Measurements from ENCODE around the gene RASD2. TPM values are rescaled to one million over a fixed set of nuclear protein-coding genes. Genes with fewer than 3 reads are reported as not detected.
A peak's percentile ranks its signal among the peaks of the same experiment; 100 is the strongest.

The RASD2 gene
- total RNA-seq, 4 donors from 2014 or later, result 8.5 to 19.7 (median 13.9) TPM

- H3K4me3 ChIP-seq, result no peak overlapping the region
- H3K27me3 ChIP-seq, result no peaks in the 10 kb centered on the region
- no peaks in the 10 kb centered on the region for H3K36me3 ChIP-seq
- TF ChIP-seq POLR2A (IDR thresholded peaks at IDR 0.05) (no peak), POLR2AphosphoS5 (IDR thresholded peaks at IDR 0.05) (no peak), EP300 (IDR thresholded peaks at IDR 0.05; ENCODE audit: low read depth) (no peak), CTCF (IDR thresholded peaks at IDR 0.05) (no peak)
- 74 to 86% methylated on average over 5 to 12 of the region's 12 CpGs for WGBS, 2 donors (ENCODE audit: low coverage in 1 of 2)
- intact Hi-C loops (cut with DNase I; ENCODE audit: low total_unique reads) (no loop called here), in situ Hi-C loops (cut with MboI; ENCODE audit: low pct_ligation_motif_present in 1 of 4, low pct_unique_long_range_greater_than_20kb in 1 of 4, low sequenced_read_pairs in 3 of 4) (no loop called here)
- H3K4me1 ChIP-seq, result peaks cover 0 to 16% (median 3%) of the 10 kb centered on the region in 4 donors
- no peaks in the 10 kb centered on the region for H3K9me3 ChIP-seq
- DNase-seq, result no peak
- peak overlapping the region in 3 of 4 donors; percentile 32 to 66 (median 61) for H3K27ac ChIP-seq
These were observed 14.8 kb upstream of the RASD2 start for GRCh38 chr22:35525687-35526332.

GRCh38 chr22:35526333-35526979 lies 14.2 kb upstream of the RASD2 start:
- H3K4me1 ChIP-seq, result peaks cover 0 to 16% (median 3%) of the 10 kb centered on the region in 4 donors
- in situ Hi-C loops (cut with MboI; ENCODE audit: low pct_ligation_motif_present in 1 of 4, low pct_unique_long_range_greater_than_20kb in 1 of 4, low sequenced_read_pairs in 3 of 4) (no loop called here), intact Hi-C loops (cut with DNase I; ENCODE audit: low total_unique reads) (no loop called here)
- peak overlapping the region in 1 of 4 donors; percentile 61 for H3K27ac ChIP-seq
- no peak overlapping the region for H3K4me3 ChIP-seq
- no peaks in the 10 kb centered on the region for H3K9me3 ChIP-seq
- TF ChIP-seq POLR2A (IDR thresholded peaks at IDR 0.05) (no peak), EP300 (IDR thresholded peaks at IDR 0.05; ENCODE audit: low read depth) (no peak), CTCF (IDR thresholded peaks at IDR 0.05) (no peak)
- H3K27me3 ChIP-seq, result no peaks in the 10 kb centered on the region
- no peaks in the 10 kb centered on the region for H3K36me3 ChIP-seq
- no peak for DNase-seq
- WGBS, 2 donors (ENCODE audit: low coverage in 1 of 2), result 88 to 100% methylated on average over 8 to 12 of the region's 12 CpGs

GRCh38 chr22:35528927-35529326 lies 11.7 kb upstream of the RASD2 start:
- no peak for DNase-seq
- H3K36me3 ChIP-seq, result no peaks in the 10 kb centered on the region
- intact Hi-C loops (cut with DNase I; ENCODE audit: low total_unique reads) (no loop called here), in situ Hi-C loops (cut with MboI; ENCODE audit: low pct_ligation_motif_present in 1 of 4, low pct_unique_long_range_greater_than_20kb in 1 of 4, low sequenced_read_pairs in 3 of 4) (no loop called here)
- 84 to 85% methylated on average over 2 of the region's 2 CpGs for WGBS, 2 donors (ENCODE audit: low coverage in 1 of 2)
- no peaks in the 10 kb centered on the region for H3K27me3 ChIP-seq
- TF ChIP-seq POLR2AphosphoS5 (IDR thresholded peaks at IDR 0.05), result no peak
- no peak for TF ChIP-seq CTCF (IDR thresholded peaks at IDR 0.05)
- no peak for TF ChIP-seq EP300 (IDR thresholded peaks at IDR 0.05; ENCODE audit: low read depth)
- H3K4me3 ChIP-seq, result no peak overlapping the region
- peaks cover 0 to 16% (median 3%) of the 10 kb centered on the region in 4 donors for H3K4me1 ChIP-seq
- H3K9me3 ChIP-seq, result no peaks in the 10 kb centered on the region
- H3K27ac ChIP-seq, result no peak overlapping the region

GRCh38 chr22:35530700-35531099 lies 9.9 kb upstream of the RASD2 start:
- in situ Hi-C loops (cut with MboI; ENCODE audit: low pct_ligation_motif_present in 1 of 4, low pct_unique_long_range_greater_than_20kb in 1 of 4, low sequenced_read_pairs in 3 of 4), result no loop called here

More at GRCh38 chr22:35530700-35531099, 9.9 kb upstream of the RASD2 start:
- 44 to 72% methylated on average over 2 to 4 of the region's 4 CpGs for whole genome bisulfite sequencing, 2 donors (ENCODE audit: low coverage in 1 of 2)
- H3K36me3 ChIP-seq, result no peaks in the 10 kb centered on the region
- peaks cover 0 to 4% (median 1%) of the 10 kb centered on the region in 4 donors for H3K4me1 ChIP-seq
- TF ChIP-seq POLR2AphosphoS5 (IDR thresholded peaks at IDR 0.05), result peak in 1 of 3 donors; percentile 53
- no peak for TF ChIP-seq EP300 (IDR thresholded peaks at IDR 0.05; ENCODE audit: low read depth)
- TF ChIP-seq POLR2A (IDR thresholded peaks at IDR 0.05), result no peak
- TF ChIP-seq CTCF (IDR thresholded peaks at IDR 0.05), result no peak
- no peak for DNase-seq
- no peaks in the 10 kb centered on the region for H3K9me3 ChIP-seq
- no peak overlapping the region for H3K27ac ChIP-seq
- intact Hi-C loops (cut with DNase I; ENCODE audit: low total_unique reads), result no loop called here
- H3K4me3 ChIP-seq, result no peak overlapping the region
- no peaks in the 10 kb centered on the region for H3K27me3 ChIP-seq

Data from transverse colon (tissue), 4 donors.